Esophagus (tissue), 2 donors: ENCODE measurements around the gene ACVRL1. TPM values are rescaled to one million over a fixed set of nuclear protein-coding genes. Genes with fewer than 3 reads are reported as not detected.
A peak's percentile ranks its signal among the peaks of the same experiment; 100 is the strongest.

Experiments used
- H3K27ac ChIP-seq, 2 donors: one replicate each; pipeline ENCODE4 v1.5.1; 2013; ENCODE audit warnings: low read depth in 2 of 2, mild to moderate bottlenecking in 2 of 2, inconsistent platforms in 1 of 2, low read length in 1 of 2, moderate library complexity in 1 of 2
- H3K27me3 ChIP-seq, 2 donors: one replicate each; pipeline ENCODE4 v1.6.1; 2013; ENCODE audit warnings: low read length in 2 of 2, control low read depth in 1 of 2, mild to moderate bottlenecking in 1 of 2; ENCODE audit not compliant: insufficient read depth in 2 of 2, control insufficient read depth in 1 of 2
- H3K36me3 ChIP-seq, 2 donors: one replicate each; pipeline ENCODE4 v1.6.1; 2013; ENCODE audit warnings: low read length in 1 of 2; ENCODE audit not compliant: control insufficient read depth in 2 of 2, insufficient read depth in 2 of 2
- H3K4me1 ChIP-seq, 2 donors: one replicate each; pipeline ENCODE4 v1.6.1; 2013; ENCODE audit warnings: low read length in 1 of 2; ENCODE audit not compliant: control insufficient read depth in 2 of 2, insufficient read depth in 2 of 2
- H3K4me3 ChIP-seq, 2 donors: one replicate each; pipeline ENCODE4 v1.5.1; 2013; ENCODE audit warnings: low read length in 2 of 2, mild to moderate bottlenecking in 2 of 2, low read depth in 1 of 2, moderate library complexity in 1 of 2
- H3K9me3 ChIP-seq, 2 donors: one replicate each; pipeline ENCODE4 v1.6.1; 2013; ENCODE audit warnings: mild to moderate bottlenecking in 2 of 2, low read depth in 1 of 2, low read length in 1 of 2, moderate library complexity in 1 of 2; ENCODE audit not compliant: control insufficient read depth in 2 of 2, insufficient read depth in 1 of 2
- WGBS, 2 donors: extraction: QIAGEN DNeasy Blood & Tissue Kit; methylation state at CpG; one replicate each; pipeline ENCODE4 v1.1.7; 2013; 5-methylcytosine and 5-hydroxymethylcytosine counted together
- polyA plus RNA-seq, 2 donors: library from polyadenylated mRNA; stranded (reverse); fragments of 200-250 nt; gene quantifications; one replicate each; pipeline ENCODE4 v1.2.3, GENCODE V29; 2013
- donor health status: healthy with polysubstance abuse.
- donor health status: Bipolar disorder and iron deficiency.

Gene ACVRL1
- polyA plus RNA-seq, 2 donors = 3.4 to 5.2 TPM

- no peaks in the 10 kb centered on the region for H3K27me3 ChIP-seq
- H3K9me3 ChIP-seq = no peaks in the 10 kb centered on the region
- H3K27ac ChIP-seq = no peak overlapping the region
- no peak overlapping the region for H3K4me3 ChIP-seq
- H3K36me3 ChIP-seq = no peaks in the 10 kb centered on the region
- peaks cover 0 to 5% of the 10 kb centered on the region in 2 donors for H3K4me1 ChIP-seq
- WGBS, 2 donors = 95% methylated on average over 4 of the region's 4 CpGs
Measured at GRCh38 chr12:51934080-51934479, 26.8 kb downstream of the ACVRL1 start.

GRCh38 chr12:51937926-51938325 is 30.6 kb downstream of the ACVRL1 start:
- 33 to 54% methylated on average over 2 of the region's 2 CpGs for WGBS, 2 donors
- H3K9me3 ChIP-seq = no peaks in the 10 kb centered on the region
- H3K36me3 ChIP-seq = no peaks in the 10 kb centered on the region
- no peak overlapping the region for H3K27ac ChIP-seq
- H3K27me3 ChIP-seq = no peaks in the 10 kb centered on the region
- H3K4me3 ChIP-seq = no peak overlapping the region
- H3K4me1 ChIP-seq = peaks cover 2 to 18% of the 10 kb centered on the region in 2 donors

DNA sequence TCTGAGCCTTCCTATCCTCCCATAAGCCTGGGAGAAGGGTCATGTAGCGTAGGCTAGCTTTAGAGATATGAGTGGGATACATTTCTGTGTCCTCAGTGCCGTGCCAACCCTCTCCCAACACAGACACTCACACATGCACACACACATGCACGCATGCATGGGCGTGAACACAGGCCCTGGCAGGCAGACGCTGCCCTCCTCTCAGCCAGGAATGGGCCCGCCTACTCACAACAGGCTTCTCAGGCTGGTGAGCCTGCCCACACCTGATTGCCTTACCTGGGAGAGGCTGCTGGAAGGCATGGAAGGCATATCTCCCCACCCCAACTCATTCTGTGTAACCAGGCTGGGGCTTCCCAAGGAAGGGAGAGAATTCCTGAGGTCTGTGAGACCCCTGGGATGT is 31.4 kb downstream of the ACVRL1 start:
- Histone ChIP-seq H3K27ac (peak overlapping the region; percentile 67 to 78), H3K36me3 (no peaks in the 10 kb centered on the region), H3K4me3 (no peak overlapping the region), H3K27me3 (no peaks in the 10 kb centered on the region), H3K9me3 (no peaks in the 10 kb centered on the region), H3K4me1 (peaks cover 2 to 18% of the 10 kb centered on the region in 2 donors)
- WGBS, 2 donors = 60 to 63% methylated on average over 6 of the region's 6 CpGs

DNA sequence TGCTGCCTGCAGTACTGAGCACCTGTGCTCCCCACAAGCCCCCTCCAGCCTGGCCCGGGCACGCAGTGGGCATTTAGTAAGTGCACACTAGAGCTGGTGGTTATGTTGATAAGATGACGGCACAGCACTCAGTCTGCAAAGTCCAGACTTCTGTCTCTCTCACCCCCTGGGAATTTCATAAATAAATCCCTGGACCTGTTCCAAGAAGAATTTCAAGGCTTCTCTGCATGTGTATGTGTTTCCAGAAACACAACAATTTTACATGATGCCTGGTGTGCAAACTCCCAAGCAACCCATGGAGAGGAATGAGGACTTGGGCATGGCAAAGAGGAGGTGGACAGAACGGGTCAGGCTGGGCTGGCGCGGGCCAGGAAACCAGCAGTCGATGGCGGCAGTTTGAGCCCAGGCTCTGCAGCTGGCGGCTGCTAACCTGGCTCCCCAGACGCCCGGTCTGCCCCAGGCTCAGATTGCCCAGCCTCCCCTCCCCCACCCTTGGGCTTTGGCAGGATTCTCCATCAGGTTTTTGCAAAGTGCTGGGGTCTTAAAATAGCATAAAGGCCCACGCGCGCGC is 33.8 kb downstream of the ACVRL1 start:
- Histone ChIP-seq H3K36me3 (no peaks in the 10 kb centered on the region), H3K4me1 (peaks cover 2 to 18% of the 10 kb centered on the region in 2 donors), H3K9me3 (no peaks in the 10 kb centered on the region), H3K27ac (peak overlapping the region; percentile 71 to 93), H3K27me3 (no peaks in the 10 kb centered on the region), H3K4me3 (no peak overlapping the region)
- WGBS, 2 donors = 19 to 38% methylated on average over 15 of the region's 15 CpGs

DNA sequence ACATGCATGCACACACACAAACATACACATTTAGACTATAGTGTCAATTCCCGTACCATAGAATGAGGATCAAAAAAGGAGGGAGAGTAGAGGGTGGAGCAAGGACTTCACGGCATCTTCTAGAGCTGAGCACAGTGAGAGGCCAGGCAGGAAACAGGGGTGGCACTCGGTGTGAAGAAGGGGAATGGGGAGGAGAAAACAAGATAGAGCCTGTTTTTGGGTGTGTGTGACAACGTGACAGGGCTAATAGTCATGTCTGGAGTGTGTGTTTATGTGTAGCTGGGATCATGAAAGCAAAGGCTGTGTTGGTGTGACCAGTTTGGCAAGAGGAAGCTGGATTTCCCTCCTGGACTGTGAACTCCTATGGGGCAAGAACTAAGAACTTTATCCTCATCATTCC is 34.3 kb downstream of the ACVRL1 start:
- peaks cover 2 to 18% of the 10 kb centered on the region in 2 donors for H3K4me1 ChIP-seq
- H3K27ac ChIP-seq = peak overlapping the region; percentile 71 to 95

GRCh38 chr12:51942056-51942455 is 34.8 kb downstream of the ACVRL1 start:
- Histone ChIP-seq H3K36me3 (no peaks in the 10 kb centered on the region), H3K4me1 (peaks cover 2 to 18% of the 10 kb centered on the region in 2 donors), H3K27me3 (no peaks in the 10 kb centered on the region), H3K4me3 (no peak overlapping the region), H3K27ac (peak overlapping the region; percentile 71 to 95), H3K9me3 (no peaks in the 10 kb centered on the region)
- 84 to 89% methylated on average over 7 of the region's 7 CpGs for WGBS, 2 donors

More for the DNA sequence above, 34.3 kb downstream of the ACVRL1 start:
- 26 to 28% methylated on average over 4 of the region's 4 CpGs for WGBS, 2 donors
- Histone ChIP-seq H3K36me3 (no peaks in the 10 kb centered on the region), H3K9me3 (no peaks in the 10 kb centered on the region), H3K27me3 (no peaks in the 10 kb centered on the region), H3K4me3 (no peak overlapping the region)

- Histone ChIP-seq H3K27ac (peak overlapping the region; percentile 71 to 95), H3K4me3 (no peak overlapping the region), H3K27me3 (no peaks in the 10 kb centered on the region), H3K36me3 (no peaks in the 10 kb centered on the region), H3K4me1 (peaks cover 2 to 18% of the 10 kb centered on the region in 2 donors), H3K9me3 (no peaks in the 10 kb centered on the region)
- 67 to 80% methylated on average over 6 of the region's 6 CpGs for WGBS, 2 donors
Measured at GRCh38 chr12:51942501-51943000, 35.2 kb downstream of the ACVRL1 start.

DNA sequence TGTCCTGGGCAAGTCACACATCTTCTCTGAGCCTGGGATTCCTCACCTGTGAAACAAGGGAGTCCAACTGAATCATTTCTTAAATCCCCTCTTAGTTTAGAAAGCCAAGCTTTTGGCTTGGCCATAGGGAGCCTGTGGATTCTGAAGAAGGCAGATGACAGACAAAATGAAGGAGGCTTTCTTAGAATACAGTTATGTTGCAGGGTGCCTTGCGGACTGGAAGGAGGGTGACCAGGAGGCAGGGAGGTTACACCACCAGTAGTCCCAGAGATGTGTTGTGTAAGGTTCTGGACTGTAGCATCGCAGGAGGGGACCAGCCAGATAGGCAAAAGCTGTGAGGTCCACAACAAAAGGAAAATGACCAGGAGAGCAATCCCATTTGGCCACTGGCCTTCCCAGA is 36.0 kb downstream of the ACVRL1 start:
- Histone ChIP-seq H3K4me3 (no peak overlapping the region), H3K27me3 (no peaks in the 10 kb centered on the region), H3K4me1 (peaks cover 2 to 18% of the 10 kb centered on the region in 2 donors), H3K36me3 (no peaks in the 10 kb centered on the region), H3K9me3 (no peaks in the 10 kb centered on the region), H3K27ac (no peak overlapping the region)
- 97% methylated on average over 2 of the region's 2 CpGs for WGBS, 2 donors

GRCh38 chr12:51944608-51945233 is 37.4 kb downstream of the ACVRL1 start:
- H3K36me3 ChIP-seq = no peaks in the 10 kb centered on the region
- no peak overlapping the region for H3K4me3 ChIP-seq
- no peaks in the 10 kb centered on the region for H3K9me3 ChIP-seq
- peaks cover 2 to 13% of the 10 kb centered on the region in 2 donors for H3K4me1 ChIP-seq
- WGBS, 2 donors = 91 to 95% methylated on average over 1 of the region's 1 CpG
- no peak overlapping the region for H3K27ac ChIP-seq
- no peaks in the 10 kb centered on the region for H3K27me3 ChIP-seq
